GM18508 (cell line): Measurements from ENCODE around the gene CREB3L4.
A peak's percentile ranks its signal among the peaks of the same experiment; 100 is the strongest.

Experiments
- ATAC-seq: cut with Tn5 transposase; IDR thresholded peaks from one replicate; pipeline ENCODE4 v1.9.1; 2021; ENCODE audit warnings: moderate number of reproducible peaks; ENCODE audit not compliant: insufficient read depth, unreplicated experiment

Gene CREB3L4

DNA sequence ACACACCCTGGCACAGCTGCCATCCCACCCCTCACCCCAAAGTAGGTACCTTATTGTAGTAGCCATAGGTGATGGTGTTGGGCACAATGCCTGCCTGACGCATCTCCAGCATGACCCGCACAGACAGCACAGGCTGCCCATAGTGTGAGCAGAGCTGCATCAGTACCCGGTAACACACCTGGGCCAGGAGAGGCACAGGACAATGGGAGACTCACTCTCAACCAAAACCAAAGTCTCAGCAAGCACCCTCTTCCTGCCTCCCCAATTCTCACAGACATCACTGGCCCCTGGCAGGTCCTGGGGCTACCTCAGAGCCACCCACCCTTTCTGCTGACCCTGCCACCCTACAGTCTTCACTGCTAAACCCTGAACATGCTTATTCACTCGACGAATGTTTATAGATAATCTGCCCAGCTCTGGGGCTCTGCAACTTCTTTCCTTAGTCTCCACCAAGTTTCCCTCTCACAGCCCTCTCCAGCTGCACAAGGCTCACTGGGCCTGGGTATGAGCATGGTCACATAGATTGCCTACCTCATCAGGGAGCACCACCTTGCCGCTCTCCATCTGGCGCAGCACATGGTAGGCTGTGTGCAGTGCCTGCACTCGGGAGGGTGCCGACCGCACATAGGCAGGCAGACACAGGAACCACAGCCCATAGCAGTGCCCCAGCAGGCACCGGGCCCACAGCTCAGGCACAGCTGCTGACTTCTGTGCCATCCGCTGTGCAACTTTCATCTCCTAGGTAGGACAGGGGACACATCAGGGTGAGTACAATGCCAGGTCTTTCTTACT lies 31.5 kb upstream of the CREB3L4 start:
- no peak for ATAC-seq

DNA sequence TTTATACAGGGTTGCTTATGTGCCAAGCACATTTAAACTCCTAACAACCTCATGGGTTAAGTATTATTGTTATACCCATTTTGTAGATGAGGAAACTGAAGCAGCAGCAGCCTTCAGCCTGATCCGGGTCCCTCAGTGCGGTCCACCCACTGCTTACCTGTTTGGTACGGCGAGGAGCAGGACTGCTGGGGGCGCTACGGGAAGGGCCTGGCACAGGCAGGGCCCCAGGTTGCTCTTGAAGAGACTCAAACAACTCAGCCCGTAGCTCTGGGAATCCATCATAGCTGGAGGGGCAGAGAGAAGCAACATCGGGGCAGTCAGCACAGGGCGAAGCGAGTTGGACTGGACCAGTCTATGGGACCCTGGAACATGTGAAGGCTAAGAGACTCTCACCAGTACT lies 30.4 kb upstream of the CREB3L4 start:
- ATAC-seq = no peak

DNA sequence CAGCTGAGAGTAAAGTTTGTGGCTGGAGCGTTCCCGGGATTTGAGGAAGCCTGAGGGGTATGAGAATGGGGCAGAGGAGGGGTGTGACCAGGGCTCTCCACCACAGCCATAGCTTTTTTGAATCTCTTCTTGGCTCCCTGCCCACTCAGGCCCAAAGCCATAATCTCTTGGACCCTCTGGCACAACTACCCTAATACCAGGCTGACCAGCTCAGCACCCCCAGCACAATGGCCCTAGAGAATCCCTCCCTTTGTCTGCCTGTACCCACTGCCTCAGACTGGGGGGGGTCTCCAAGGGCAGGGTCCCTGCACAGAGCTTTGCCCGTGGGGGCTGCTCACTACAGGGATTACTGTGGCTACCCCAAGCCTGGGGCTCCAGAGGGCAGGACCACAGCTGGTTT lies 28.7 kb upstream of the CREB3L4 start:
- no peak for ATAC-seq

DNA sequence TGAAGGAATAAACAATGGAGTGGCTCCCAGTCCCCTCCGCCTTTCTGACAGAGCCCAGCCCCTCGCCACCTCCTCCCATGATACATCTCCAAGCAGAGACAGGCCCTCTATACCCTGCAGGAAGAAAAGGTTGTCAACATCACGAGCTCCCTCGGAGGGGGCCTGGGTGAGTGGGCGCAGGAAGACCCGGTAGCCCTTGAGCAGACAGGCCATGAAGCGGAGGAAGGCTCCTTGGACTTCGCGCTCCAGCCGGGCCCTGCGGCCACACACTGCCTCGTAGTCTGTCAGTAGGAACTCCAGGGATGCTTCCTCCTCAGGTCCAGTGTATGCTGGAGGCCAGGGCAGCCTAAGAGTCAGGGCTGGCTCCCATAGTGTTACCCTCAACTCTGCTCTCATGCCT lies 28.2 kb upstream of the CREB3L4 start:
- ATAC-seq = no peak

DNA sequence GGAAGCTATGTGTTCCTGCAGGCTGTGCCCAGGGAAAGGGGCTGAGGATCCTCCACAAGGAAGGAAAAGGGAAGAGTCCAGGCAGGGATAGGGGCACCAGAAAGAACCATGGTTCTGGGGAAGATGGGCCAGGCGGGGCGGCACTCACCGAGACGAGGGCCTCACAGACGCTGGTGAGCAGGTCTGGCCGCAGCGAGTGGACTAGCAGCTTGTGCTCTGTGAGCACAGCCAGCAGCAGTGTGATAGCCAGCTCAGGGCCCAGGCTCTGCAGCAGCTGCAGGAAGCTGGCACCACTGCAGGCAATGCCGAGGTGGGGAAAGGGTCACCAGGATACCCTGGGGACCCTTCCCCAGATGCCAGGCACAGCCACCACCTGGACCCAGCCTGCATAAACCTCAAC lies 26.9 kb upstream of the CREB3L4 start:
- no peak for ATAC-seq

DNA sequence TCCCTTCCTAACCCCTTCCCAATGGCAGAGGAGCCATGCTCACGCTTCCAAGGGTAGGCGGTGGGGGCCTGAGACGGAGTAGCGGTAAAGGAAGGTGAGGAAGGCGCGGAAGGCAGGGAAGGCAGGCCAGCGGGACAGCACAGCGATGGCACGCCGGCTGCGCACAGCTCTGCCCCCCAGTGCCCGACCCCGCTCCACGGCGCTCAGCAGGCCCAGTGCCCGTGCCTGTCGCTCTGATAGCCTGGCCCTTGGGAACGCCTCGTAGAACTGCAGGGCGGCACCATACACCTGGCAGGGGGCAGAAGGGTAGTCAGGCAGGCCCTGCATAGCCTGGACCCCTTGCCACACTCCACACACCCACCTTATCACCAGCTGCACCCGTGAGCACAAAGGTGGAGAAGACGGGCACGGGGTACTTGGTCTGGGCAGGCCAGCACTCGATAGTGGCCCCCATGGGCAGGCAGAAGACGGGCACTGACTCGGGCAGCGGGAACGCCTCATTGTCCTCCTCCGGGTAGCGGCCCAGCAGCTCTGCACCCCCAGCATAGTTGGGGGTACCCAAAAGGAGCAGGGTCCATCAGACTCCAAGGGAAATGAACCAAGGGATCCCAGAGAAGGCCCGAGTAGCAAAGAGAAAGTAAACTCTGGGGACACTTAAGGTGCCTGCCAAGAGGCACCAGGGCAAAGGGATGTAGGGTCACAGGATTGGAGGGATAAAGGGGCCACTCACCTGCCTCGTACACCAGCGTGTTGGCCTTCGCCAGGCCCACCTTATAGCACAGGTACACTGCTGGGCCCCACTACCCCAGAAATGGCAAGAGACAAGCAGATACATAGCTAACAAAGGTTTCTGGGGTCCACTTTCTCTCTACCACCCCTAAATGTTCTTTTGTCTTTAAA lies 25.6 kb upstream of the CREB3L4 start:
- no peak for ATAC-seq

DNA sequence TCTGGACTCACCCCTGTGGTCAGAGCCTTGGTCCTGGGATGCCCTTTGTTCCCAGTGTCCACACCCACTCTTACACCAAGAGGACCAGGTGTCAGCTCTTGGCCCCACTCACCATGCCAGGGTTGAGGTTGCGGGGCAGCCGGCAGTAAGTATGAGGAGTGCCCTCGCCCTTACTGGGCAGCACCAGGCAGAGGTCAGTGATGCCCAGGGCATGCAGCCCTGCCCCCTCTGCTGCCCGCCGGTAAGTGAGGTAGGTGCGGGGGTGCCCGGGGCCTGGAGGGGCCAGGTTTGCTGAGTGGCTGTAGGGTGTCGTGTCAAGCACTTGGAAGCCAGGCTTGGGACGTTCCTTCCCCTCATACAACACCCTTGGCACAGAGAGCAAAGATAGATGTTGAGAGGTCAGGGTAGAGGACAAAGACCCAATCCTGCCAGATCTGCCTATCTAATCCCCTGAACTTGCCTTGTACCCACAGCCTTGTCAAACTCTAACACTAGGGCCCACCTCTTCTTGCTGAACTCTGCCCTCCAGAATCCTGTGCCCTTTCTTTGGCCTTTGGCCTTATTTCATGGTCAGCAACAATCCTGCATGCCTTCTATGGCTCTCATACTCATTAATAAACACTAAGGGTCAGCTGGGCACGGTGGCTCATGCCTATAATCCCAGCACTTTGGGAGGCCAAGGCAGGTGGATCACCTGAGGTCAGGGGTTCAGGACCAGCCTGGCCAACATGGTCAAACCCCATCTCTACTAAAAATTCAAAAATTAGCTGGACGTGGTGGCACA lies 24.7 kb upstream of the CREB3L4 start:
- no peak for ATAC-seq

DNA sequence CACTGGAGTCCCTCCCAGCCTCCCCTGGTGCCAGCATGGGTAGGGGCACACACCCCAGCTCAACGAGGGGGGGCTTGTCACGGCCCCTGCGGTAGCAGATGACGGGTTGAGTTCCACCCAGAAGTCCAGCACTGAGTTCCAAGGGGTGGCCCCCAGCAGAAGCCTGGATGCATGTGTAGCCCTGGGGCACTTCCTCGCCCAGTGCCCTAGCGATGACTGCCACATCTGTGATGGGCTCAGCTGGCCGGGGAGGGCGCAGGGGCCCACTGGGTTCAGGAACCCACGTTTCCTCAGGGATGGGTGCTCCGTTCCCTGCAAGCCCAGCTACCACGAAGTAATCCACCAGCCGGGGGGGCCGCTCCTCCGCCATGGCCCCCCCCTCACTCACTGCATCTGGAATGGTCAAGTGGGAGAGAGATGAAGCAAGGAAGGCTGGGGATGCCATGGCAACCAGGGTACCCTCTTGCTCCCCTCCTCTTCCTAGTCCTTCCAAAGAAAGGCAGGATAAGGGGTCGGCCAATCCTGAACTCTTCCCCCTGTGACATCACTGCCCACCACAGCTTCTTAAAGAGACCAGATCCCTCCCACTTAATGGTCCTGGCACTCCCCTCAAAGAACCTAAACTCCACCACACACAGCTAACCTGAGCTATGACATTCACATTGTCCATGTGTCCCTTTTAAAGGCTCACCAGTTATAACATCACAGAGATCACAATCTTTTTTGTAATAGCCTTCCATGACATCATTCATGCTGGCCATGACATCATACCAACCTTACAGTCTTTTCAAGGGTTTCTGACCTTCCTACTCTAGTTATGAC lies 23.5 kb upstream of the CREB3L4 start:
- ATAC-seq = no peak

DNA sequence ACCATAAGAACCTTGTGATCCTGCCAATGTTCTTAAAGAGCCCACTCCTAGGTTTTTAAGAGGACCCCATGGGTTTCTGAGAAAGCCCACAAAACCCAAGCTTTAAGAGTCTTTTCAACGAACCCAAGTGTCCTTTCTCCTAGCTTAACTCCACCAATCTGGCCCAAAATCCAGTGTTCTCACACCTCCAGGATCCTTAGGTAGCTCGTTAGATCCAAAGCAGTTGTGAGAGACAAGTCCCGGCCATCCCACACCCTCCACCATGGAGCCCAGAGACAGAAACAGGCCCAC lies 22.9 kb upstream of the CREB3L4 start:
- ATAC-seq = no peak

DNA sequence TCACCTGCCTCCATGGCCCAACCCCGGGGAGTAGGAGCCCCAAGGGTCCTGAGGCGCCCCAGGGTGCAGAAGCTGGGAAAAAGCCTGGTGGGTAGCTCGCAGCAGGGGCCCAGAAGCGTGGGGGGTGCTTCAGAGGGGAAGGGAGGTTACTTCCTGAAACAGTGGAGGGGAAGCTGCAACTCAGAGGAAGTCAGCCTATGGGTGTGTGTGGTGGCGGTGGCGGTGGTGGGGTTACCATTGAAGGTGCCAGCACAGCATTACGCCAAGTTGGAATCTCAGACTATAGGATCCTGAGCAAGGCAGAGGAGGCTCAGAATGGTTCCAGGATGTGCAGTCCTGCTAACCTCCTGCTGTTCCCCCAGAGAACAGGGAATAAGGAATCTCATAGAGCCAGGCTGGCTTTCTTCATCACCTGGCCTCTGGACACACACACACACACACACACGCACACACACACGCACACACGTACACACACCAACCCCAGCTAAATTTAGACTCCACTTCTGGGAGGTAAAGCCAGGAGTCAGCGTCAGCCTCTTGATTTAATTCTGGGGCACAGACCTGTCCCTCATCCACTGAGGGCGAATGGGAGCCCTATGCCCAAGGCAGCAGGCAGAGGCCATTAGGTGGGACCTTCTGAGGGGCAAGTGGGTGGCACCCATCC lies 22.4 kb upstream of the CREB3L4 start:
- no peak for ATAC-seq

DNA sequence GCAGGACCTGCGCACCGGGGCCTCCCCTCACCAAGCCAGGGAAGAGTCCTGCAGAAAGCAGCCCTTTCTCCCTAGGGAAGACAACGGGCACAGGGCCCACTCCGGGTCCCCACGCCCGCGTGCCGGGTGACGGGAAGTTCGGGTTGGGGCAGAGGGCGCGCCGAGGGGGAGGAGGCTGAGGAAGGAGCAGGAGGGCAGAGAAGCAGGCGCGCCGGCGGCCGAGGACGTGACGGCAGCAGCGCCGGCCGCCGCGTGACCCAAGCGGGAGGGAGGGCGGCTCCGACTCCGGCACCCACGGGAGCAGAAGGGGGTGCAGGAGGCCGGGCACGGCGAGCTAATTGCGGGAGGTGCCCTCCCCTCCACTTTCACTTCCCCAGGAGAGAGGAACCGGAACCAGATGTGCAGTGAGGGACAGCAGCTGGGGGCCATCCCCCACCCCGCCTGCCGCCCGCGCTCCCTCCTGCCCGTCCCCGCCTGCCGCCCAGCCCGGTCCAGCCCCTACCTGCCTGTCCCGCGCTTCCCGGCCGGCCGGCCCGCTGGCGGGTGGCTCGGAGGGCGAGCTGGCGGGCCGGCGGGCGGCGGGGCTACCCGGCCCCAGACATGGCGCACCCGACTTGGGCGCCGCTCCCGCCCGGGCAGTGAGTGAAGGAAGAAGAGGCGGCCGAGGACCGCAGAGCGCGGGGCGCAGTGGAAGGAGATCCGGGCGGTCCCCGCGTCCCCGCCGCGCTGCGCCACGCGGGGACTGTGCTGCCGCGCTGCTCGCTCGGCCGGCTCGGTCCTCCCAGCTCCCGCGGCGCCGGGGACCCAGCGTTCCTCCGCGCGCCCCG lies 21.7 kb upstream of the CREB3L4 start:
- ATAC-seq = peak; percentile 42

DNA sequence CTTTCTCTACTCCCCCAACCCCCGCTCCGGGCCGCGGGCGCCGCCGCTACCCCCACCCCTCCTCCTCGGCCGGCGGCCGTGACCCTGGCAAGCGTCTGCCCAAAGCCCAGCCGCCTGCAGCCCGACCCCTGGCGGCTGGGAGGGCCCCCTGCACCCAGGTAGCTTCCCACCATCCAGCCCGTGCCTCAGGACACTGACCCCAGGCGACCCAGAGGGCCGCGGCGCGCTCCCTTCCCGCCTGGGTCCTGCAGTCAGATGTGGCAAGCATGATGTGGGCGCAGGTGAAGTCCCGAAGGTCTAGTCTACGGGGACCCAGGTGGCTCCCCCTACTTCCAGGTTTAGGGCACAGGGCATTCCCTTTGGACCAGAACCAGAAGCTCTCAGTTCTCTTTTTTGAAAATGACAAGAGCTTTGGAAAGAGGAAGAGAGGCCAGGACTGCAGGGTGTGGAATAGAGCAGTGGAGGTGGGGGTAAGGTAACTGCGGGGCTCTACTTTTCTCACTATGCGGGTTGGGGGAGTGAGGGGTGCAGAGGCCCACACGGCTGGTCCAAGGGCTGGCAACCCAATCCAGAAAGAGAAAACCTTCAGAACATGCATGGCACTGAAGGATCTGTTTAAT lies 21.0 kb upstream of the CREB3L4 start, which contains the start of gene DENND4B:
TSS of gene DENND4B (minus strand) at position 97 of the 620 bp plus-strand sequence. CDS start 2,344 bp downstream, outside the sequence.
- no peak for ATAC-seq

DNA sequence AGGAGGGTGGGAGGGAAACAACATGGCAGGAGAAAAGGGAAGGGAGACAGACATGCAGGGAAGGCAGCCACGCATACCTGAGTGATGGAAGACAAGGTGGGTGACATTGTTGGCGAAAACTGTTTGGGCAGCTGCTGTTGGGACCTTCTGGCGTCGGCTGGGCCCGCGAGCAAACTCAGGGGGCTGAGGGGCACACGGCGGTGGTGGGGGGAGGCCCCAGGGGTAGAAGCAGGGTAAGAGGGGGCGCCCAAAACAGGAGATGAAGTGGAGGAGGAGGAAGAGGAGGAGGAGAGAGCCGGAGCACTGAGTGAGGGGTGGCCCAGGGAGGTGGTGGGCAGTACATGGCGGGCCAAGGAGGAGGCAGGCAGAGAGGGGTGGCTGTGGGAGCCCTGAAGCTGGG lies 16.5 kb upstream of the CREB3L4 start:
- ATAC-seq = no peak

DNA sequence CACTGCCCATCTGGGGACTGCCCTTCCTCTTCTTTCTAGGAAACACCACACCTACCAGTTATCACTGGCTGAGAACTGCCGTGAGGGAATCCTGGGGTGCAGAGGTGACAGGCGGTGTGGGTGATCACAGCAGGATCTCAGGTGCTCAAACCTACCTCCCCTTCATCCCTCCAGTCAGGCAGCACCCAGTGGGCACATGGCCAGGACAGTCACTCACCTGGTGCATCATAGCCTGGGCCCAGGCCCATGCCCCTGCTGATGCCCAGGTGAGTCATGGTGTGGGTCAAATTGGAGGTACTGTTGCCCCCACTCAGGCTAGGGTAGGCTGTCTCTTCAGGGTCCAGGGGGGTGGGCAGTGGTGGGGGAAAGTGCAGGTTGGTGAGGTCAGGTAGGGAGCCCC lies 15.9 kb upstream of the CREB3L4 start:
- no peak for ATAC-seq

DNA sequence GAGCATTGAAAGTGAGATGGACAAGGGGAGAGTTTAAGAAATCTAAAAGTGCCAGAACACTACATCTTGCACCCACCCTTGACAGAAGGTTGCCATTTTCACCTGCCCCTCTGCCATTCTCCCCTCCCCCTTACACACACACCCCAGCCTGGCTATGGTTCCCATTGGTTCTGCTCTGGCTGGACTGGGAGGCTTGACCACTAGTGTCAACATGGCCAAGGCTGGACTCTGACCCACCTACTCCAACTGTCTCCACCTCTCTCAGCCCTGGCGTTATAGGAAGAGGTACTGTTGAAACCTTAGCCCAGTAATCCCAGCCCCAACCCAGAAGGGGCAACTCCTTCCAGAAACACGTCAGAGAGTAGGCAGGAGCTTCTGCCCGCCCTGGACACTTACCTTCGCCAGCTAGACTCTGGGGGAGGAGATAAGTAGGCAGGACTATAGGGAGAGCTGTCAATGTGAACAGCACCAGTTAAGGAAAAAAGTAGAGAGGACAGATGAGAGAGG lies 13.8 kb upstream of the CREB3L4 start:
- no peak for ATAC-seq

DNA sequence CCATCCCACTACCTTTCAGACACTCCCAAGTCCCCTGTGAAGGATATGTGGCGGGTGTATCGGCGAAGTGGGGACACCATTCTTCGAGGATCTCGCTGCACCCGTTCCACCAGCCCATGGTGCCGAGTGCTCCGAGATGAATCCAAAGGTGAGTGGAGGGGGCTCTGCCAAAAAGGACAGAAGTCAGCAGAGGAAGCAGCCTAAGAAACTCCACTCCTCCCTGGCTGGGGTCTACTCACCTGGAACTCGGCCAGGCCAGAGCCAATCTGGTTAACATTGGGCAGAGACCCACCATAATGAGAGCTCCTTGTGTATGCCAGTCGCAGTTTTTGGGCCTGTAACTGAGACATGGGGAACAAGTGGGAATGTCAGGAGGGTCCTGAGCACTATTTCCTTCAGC lies 12.9 kb upstream of the CREB3L4 start:
- no peak for ATAC-seq

DNA sequence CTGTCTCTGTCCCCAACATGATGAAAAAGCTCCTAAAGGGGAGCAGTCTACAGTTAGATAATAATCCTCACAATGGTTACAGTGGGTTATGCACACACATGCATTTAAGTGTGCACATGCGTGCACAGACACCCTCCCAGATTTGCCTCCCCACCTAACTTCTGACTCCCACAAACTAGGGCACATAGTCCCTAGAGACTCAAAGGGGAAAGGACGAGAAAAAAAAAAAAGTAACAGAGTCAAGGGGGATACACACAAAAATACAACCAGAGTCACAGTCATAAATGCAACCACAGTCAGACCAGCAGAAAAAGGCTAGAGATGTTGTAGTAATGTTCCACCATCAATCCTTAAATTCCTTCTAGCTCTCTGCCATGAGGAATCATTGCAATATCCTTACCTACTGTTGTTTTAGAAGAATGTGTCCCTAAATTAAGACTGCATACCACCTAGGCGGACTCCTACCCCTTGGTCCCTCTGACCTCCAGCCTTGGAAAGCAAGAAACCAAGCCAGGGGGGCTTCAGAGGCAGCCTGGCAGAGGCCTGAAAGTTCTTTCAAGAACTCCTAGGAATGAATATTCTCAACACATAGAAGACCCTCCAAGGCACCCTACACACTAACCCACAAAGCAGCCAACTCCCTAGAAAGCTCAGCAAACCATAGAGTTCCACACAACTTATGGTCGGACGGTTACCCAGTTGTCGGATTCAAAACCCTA lies 10.5 kb upstream of the CREB3L4 start:
- ATAC-seq = no peak
